Neural cell (in vitro differentiated cells): ENCODE data around the gene SSBP3. TPM values are rescaled to one million over a fixed set of nuclear protein-coding genes. Genes with fewer than 3 reads are reported as not detected.

Source experiments
- H2AFZ ChIP-seq: fragments of 200-600, 300-800 bp; sonication (generic), shearing (Covaris generic); 2 replicates; pipeline ENCODE4 v1.6.0; 2014; ENCODE audit warnings: low read depth, mild to moderate bottlenecking, antibody characterized with exemption, low read length, moderate library complexity
- H3F3A ChIP-seq: fragments of 200-600 bp; shearing (Covaris generic); 2 replicates; pipeline ENCODE4 v1.6.1; 2016; ENCODE audit warnings: mild to moderate bottlenecking, moderate library complexity, mixed read lengths, antibody characterized with exemption, low read length; ENCODE audit not compliant: insufficient read depth, poor library complexity, severe bottlenecking
- H3K27ac ChIP-seq: fragments of 200-600, 300-800 bp; sonication (generic), shearing (Covaris generic); 2 replicates; pipeline ENCODE4 v1.5.1; 2014; ENCODE audit warnings: mild to moderate bottlenecking, low read length, moderate library complexity
- H3K27me3 ChIP-seq: fragments of 300-800, 200-600 bp; sonication (generic), shearing (Covaris generic); 2 replicates; pipeline ENCODE4 v1.6.0; 2014; ENCODE audit warnings: mild to moderate bottlenecking, low read depth, low read length, moderate library complexity; ENCODE audit not compliant: insufficient read depth
- H3K36me3 ChIP-seq: fragments of 300-800, 200-600 bp; sonication (generic), shearing (Covaris generic); 2 replicates; pipeline ENCODE4 v1.5.1; 2014; ENCODE audit warnings: mild to moderate bottlenecking, antibody characterized with exemption, low read length, moderate library complexity; ENCODE audit not compliant: insufficient read depth
- H3K4me2 ChIP-seq: fragments of 300-800, 200-600 bp; sonication (generic), shearing (Covaris generic); 2 replicates; pipeline ENCODE4 v1.6.0; 2014; ENCODE audit warnings: mild to moderate bottlenecking, low read length
- H3K4me3 ChIP-seq: fragments of 300-800, 200-600 bp; sonication (generic), shearing (Covaris generic); 2 replicates; pipeline ENCODE4 v1.5.1; 2014; ENCODE audit warnings: mild to moderate bottlenecking, low read length, moderate library complexity
- H3K79me2 ChIP-seq: fragments of 200-600 bp; shearing (Covaris generic); replicated peaks from 2 replicates; pipeline ENCODE4 v1.6.0; 2014; ENCODE audit warnings: mild to moderate bottlenecking, low read length, moderate library complexity; ENCODE audit not compliant: insufficient read depth
- H3K9ac ChIP-seq: fragments of 300-800, 200-600 bp; sonication (generic), shearing (Covaris generic); 2 replicates; pipeline ENCODE4 v1.6.1; 2016; ENCODE audit warnings: mild to moderate bottlenecking, low read length, mixed read lengths
- H3K9me2 ChIP-seq: fragments of 200-600 bp; shearing (Covaris generic); 2 replicates; pipeline ENCODE4 v1.6.1; 2016; ENCODE audit warnings: mild to moderate bottlenecking, low read length, mixed read lengths; ENCODE audit not compliant: insufficient read depth
- H3K9me3 ChIP-seq: fragments of 200-600, 300-800 bp; sonication (generic), shearing (Covaris generic); 2 replicates; pipeline ENCODE4 v1.6.1; 2016; ENCODE audit warnings: mild to moderate bottlenecking, mixed run types, low read length, moderate library complexity, mixed read lengths
- H4K20me1 ChIP-seq: fragments of 200-600 bp; shearing (Covaris generic); 2 replicates; pipeline ENCODE4 v1.6.1; 2016; ENCODE audit warnings: mild to moderate bottlenecking, mixed run types; ENCODE audit not compliant: insufficient read depth
- CTCF ChIP-seq: fragments of 450-650 bp; IDR thresholded peaks from 2 replicates; pipeline ENCODE4 v1.5.1; 2014; ENCODE audit warnings: antibody characterized with exemption, mild to moderate bottlenecking, moderate library complexity; ENCODE audit not compliant: poor library complexity, severe bottlenecking
- EP300 ChIP-seq: fragments of 450-650 bp; conservative IDR thresholded peaks from 2 replicates; pipeline ENCODE4 v1.6.1; 2014; ENCODE audit warnings: antibody characterized with exemption, mild to moderate bottlenecking, moderate library complexity; ENCODE audit not compliant: poor library complexity, severe bottlenecking
- EZH2 ChIP-seq: fragments of 200-600, 300-800 bp; shearing (Covaris generic), sonication (generic); IDR thresholded peaks from 2 replicates; pipeline ENCODE4 v1.6.1; 2014; ENCODE audit warnings: antibody characterized with exemption, low read length, borderline replicate concordance, mild to moderate bottlenecking; ENCODE audit not compliant: insufficient read depth, poor library complexity, severe bottlenecking
- MXI1 ChIP-seq: fragments of 450-650 bp; conservative IDR thresholded peaks from 2 replicates; pipeline ENCODE4 v1.6.1; 2014; ENCODE audit warnings: antibody characterized with exemption, mild to moderate bottlenecking; ENCODE audit not compliant: poor library complexity, severe bottlenecking
- POLR2AphosphoS5 ChIP-seq: IDR thresholded peaks from 2 replicates; pipeline ENCODE4 v1.6.1; 2012
- RAD21 ChIP-seq: fragments of 450-650 bp; conservative IDR thresholded peaks from 2 replicates; pipeline ENCODE4 v1.6.1; 2014; ENCODE audit warnings: antibody characterized with exemption, mild to moderate bottlenecking, moderate library complexity
- REST ChIP-seq: IDR thresholded peaks from 2 replicates; pipeline ENCODE4 v1.6.1; 2012; ENCODE audit warnings: borderline replicate concordance
- SMC3 ChIP-seq: fragments of 450-650 bp; conservative IDR thresholded peaks from 2 replicates; pipeline ENCODE4 v1.6.1; 2014; ENCODE audit warnings: antibody characterized with exemption, mild to moderate bottlenecking, moderate library complexity; ENCODE audit not compliant: poor library complexity
- TAF1 ChIP-seq: IDR thresholded peaks from 2 replicates; pipeline ENCODE4 v1.6.1; 2012; ENCODE audit warnings: low read depth
- polyA plus RNA-seq: library from polyadenylated mRNA; depleted of rRNA; stranded (reverse); fragments of >200 nt; gene quantifications from 2 replicates; pipeline ENCODE4 v1.2.3, GENCODE V29; 2014

SSBP3 gene
- polyA plus RNA-seq, 1 donor from 2014 or later = 77.4 TPM

GRCh38 chr1:54371038-54371941 lies 34.9 kb downstream of the SSBP3 start:
- H3K9me3 ChIP-seq = no peaks in the 10 kb centered on the region
- H3K4me2 ChIP-seq = no peak overlapping the region
- H3K36me3 ChIP-seq = no peaks in the 10 kb centered on the region
- H4K20me1 ChIP-seq = peaks cover 16% of the 10 kb centered on the region
- H3K4me3 ChIP-seq = no peak overlapping the region
- H2AFZ ChIP-seq = no peak overlapping the region
- no peaks in the 10 kb centered on the region for H3F3A ChIP-seq
- H3K27ac ChIP-seq = no peak overlapping the region
- H3K9ac ChIP-seq = no peak overlapping the region
- H3K79me2 ChIP-seq = peaks cover 90% of the 10 kb centered on the region
- TF ChIP-seq MXI1 (no peak), SMC3 (no peak), POLR2AphosphoS5 (no peak), RAD21 (no peak), CTCF (no peak), EP300 (no peak), REST (no peak), EZH2 (no peak), TAF1 (no peak)
- no peaks in the 10 kb centered on the region for H3K9me2 ChIP-seq
- no peaks in the 10 kb centered on the region for H3K27me3 ChIP-seq

- no peaks in the 10 kb centered on the region for H3K9me3 ChIP-seq
- no peak overlapping the region for H3K4me2 ChIP-seq
- no peaks in the 10 kb centered on the region for H3F3A ChIP-seq
- no peak overlapping the region for H3K27ac ChIP-seq
- no peak overlapping the region for H3K4me3 ChIP-seq
- TF ChIP-seq REST (no peak), TAF1 (no peak), EZH2 (no peak), RAD21 (no peak), MXI1 (no peak), POLR2AphosphoS5 (no peak)
- H3K9ac ChIP-seq = no peak overlapping the region
- H3K79me2 ChIP-seq = peaks cover 93% of the 10 kb centered on the region
- no peak overlapping the region for H2AFZ ChIP-seq
- no peaks in the 10 kb centered on the region for H3K9me2 ChIP-seq
- no peaks in the 10 kb centered on the region for H3K36me3 ChIP-seq
- peaks cover 13% of the 10 kb centered on the region for H4K20me1 ChIP-seq
- no peaks in the 10 kb centered on the region for H3K27me3 ChIP-seq
Measured at GRCh38 chr1:54370287-54370989, 35.8 kb downstream of the SSBP3 start.
